AG08396 (cell line): Measurements from ENCODE around the gene FBXL2.
A peak's percentile ranks its signal among the peaks of the same experiment; 100 is the strongest.
"Not testable (repeated sequence)": the region's sequence is repeated elsewhere in the genome, so short reads cannot be mapped to it uniquely, and the experiment has no call there.

ENCODE experiments used
- DNase-seq: peaks from one replicate; pipeline ENCODE4 v3.0.0; 2012; ENCODE audit warnings: low spot score, mixed read lengths

FBXL2 gene

DNA sequence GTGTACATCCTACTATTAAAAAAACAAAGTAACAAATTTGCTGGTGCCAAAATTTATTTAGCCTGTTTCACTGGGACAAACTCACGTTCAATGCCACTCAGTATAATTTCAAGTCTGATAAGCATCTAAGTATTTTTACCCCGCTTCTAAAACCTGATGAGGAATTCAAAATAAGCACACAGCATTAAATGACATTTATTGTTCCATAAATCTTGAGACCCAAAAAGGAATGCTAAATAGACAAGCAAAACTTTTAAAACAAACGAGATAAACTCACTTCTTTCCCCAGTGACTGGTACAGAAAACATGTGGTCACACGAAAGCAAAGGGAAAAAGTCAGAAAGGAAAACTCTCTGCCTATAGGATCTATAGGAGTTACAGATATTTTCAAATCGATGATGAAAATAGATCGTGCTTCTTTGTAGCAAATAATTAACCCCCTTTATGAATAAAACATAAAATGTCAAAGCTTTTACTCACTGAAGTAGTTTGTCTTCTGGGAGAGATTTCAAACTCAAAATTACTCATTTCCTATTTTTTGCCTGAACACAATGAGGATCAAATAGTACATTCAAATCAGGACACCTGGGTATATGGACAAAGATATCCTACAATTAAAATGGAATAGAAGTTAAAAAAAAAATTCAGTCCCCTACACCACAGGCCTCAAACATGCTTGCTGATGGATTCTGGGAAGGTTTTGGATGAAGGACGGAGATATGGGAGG, 111.3 kb downstream of the FBXL2 start:
- DNase-seq: no peak

DNA sequence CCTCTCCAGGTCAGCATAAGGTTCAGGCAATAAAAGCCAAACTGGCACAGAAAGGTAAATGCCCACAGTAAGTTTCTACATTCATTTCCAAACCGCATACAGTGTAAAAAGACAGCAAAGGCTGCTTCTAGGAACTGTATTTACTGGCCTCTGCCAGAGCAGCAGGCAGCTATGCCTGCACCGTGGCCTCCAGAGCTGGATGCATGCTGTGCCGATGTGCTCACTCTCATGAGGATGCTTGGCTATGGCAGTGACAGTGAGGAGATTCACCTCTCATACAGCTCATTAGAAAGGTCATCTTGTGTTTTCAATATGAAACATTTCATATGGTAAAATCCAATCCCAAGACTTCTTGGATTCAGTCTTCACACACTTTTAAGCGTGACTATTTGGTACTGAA, 112.7 kb downstream of the FBXL2 start:
- no peak for DNase-seq

DNA sequence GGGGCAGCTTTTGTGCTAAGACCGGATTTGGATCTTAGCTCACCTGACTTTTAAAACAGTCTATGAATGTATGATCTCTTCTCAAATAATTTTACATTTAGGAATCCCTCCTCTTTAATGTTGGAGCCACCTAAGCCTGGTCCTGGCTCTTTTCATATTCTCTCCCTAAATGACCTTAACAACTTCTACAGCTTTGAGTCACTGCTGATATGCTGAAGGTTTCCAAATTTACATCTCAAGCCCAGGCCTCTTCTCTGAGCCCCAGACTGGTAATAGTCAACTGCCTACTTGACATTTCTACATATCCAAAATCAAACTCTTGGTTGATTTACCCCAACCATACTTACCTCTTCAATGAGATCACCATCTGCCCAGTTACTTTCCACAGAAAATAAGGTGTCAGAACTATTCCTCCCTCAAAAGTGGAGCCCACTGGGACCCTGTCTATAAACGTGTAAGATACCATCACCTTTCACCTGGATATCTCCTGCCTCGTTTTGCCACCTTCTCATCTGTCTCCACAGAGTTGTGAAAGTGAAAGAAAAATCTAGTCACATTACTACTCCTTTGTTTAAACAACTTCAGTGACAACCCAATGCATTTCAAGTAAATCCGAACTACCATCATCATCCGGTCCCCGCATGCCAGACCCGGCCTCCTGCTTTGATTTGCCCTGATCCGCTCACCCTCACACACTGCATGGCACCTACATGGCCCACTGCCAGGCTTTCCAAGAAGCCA, 114.2 kb downstream of the FBXL2 start:
- DNase-seq: no peak

DNA sequence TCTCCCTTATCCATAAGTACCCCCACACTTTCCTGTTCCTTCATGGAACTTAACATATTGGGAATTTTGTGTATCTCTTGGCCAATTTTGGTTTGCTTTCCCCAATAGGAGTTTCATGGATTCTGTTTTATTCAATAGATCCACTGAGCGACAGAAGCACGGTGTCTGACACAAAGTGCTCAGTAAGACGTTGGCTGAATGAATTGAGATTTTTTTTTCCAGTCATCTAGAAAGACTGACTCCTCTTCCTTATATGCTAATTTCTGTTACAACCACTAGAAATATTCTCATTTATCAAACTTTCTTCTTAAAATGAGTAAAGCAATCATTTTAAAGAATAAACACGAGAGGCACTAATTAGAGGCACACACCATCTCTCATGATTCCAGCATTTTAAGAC, 114.9 kb downstream of the FBXL2 start:
- DNase-seq: no peak

DNA sequence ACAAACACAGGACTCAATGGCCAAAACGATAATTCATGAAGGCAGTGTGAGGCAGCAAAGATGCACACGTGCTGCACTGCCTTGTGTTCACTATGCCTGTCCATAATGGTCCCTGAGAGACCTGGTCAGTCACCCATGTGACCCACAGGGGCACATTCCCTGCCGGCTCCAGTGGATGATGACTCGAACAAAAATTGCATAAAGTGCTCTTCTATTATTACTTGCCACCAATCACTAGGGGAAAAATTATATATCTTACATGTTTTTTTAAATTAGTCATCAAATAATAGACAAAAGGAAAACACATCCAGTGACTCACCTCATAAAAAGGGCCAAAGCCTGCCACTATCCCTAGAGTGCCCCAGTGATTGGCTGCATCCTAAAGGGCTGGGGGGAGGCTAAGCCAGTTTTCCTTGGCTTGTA, 115.5 kb downstream of the FBXL2 start:
- peak; percentile 62 for DNase-seq

DNA sequence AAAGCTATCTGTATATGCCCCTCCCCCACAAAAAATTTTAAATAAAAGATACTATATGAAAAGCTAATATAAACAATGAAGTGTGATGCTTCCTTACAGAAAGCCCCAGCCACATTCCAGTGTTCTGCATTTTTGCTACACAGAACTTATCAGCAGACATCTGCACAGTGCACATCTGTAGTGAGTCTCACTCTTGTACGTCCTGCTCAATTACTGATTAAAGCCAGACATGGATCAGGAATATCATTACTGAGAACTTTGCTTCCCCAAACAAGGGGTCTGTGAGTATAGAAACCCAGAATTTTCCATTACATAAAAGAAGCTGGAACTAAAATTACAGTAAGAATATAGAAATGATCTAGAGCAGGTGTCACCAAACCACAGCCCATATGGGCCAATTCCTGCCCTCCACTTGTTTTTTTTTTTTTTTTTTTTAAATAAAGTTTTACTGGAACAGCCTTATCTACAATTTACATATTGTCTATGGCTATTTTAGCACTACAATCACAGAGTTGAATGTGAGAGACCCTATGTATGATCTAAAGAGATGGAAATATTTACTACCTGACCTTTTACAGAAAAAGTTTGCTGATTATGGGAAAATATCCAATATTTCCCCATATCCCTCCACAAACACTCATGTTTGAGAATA, 117.3 kb downstream of the FBXL2 start:
- no peak for DNase-seq

DNA sequence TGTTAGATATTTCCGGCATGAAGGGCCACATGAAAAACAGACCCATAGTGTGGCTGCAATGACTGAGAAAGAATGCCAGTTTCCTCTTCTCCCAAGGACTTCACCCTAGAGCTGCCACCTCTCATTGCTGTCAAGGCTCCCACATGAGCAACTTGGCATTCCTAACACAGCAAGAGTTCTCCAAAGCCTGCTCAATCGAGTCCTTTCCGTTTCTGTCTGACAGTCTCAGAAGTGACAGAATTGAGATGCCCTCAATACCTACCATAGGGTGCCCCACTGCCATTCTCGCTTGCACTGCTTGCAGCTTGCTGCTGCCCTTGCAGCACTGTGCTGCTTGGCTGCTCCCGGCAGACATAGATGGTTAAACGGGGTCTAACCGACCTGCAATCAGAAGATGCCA, 118.7 kb downstream of the FBXL2 start:
- DNase-seq: no peak

DNA sequence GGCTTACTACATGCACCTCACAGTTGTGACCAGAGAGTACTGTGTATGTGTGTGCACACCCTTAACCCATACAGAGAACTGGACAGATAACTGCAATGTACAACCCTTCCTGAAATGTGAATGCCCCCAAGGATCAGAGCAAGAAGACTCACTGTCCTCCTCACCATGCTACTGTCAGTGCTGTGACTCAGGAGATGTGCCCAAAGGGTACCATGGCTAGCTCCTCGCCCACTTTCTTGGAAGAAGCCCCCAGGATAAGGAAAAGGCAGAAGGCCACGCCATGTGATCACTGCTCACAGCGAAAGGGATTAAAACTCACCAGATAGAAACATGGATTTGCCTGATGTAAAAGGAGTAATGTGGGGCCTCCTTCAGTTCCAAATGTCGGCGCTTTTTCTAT, 121.2 kb downstream of the FBXL2 start:
- DNase-seq: no peak

DNA sequence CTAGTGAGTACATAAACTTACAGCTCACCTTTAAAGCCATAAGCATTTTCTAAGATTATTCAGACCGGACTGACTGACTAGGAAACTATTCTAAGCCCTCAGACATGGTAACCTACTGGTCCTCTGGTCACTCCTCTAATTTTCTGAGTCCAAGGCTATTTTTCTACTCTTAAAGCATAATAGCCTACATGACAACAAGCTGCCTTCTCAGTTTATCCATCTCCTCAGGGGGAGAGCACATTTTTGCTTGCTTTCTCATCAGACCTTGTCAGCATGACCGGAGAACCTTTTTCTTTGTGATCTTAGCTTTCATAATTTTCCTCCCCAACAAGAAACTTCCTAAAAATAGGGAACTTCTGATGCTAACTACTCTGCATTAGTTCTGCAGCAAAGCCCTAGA, 124.5 kb downstream of the FBXL2 start:
- no peak for DNase-seq

DNA sequence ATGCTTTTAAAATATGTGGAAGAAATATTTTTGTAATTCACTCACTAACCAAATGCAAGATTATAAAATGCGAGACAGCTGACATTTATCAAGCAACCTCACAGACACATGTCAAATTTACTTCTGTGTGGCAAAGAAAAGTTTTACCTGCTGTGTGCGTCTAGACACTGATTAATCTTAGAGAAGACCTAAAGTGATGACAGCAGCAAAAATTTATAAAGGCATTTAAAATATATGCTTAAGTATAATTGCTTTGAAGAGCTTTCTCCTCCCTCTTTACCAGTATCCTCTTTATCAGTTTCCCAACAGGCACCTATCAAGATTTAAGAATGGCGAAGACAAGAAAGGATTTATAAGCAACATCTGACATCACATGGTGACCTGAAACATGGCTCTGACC, 125.7 kb downstream of the FBXL2 start:
- no peak for DNase-seq

DNA sequence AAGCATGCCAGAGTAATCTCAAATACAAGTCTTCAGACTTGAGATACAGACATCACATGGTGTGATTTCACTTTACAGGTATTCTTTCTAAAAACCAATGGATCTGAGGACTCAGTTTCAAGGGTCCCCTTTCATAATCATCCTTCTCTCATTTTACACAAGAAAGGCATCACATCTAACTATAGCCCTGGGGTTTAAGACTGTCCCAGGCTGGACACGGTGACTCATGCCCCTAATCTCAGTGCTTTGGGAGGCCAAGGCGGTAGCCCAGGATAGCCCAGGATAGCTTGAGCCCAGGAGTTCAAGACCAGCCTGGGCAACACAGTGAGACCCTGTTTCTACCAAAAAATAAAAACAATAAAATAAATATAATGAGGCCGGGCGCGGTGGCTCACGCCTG, 126.5 kb downstream of the FBXL2 start:
- no peak for DNase-seq

DNA sequence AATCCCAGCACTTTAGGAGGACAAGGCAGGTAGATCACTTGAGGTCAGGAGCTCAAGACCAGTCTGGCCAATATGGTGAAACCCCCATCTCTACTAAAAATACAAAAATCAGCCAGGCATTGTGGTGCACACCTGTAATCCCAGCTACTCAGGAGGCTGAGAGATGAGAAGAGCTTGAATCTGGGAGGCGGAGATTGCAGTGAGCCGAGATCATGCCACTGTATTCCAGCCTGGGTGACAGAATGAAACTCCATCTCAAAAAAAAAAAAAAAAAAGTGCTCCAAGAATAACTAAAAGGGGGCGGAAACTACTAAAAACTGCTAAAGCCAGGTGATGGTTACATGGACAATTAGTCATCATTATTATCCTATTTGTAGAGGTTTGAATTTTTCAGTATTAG, 133.6 kb downstream of the FBXL2 start:
- not testable (repeated sequence) for DNase-seq

DNA sequence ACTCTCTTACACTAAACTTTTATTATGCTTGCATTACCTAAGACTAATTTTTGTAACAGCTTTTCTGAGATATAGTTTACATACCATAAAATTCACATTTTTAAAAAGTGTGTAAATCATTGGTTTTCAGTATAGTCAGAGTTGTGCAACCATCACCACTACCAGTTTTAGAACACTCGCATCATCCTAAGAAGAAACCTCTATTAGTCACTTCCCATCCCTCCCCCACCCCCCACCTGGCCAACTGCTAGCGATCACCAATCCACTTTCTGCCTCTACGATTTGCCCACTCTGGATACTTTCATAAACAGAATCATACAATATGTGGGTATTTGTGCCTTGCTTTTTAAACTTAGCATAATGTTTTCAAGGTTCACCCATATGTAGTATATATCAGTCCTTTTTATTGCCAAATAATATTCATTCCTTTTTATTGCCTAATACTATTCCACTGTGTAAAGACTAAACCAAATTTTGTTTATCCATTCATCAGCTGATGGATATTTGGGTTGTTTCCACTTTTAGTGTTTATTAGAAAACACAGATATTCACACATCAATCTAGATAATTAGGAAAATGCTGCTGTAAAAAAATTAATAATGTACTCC, 139.9 kb downstream of the FBXL2 start:
- no peak for DNase-seq

DNA sequence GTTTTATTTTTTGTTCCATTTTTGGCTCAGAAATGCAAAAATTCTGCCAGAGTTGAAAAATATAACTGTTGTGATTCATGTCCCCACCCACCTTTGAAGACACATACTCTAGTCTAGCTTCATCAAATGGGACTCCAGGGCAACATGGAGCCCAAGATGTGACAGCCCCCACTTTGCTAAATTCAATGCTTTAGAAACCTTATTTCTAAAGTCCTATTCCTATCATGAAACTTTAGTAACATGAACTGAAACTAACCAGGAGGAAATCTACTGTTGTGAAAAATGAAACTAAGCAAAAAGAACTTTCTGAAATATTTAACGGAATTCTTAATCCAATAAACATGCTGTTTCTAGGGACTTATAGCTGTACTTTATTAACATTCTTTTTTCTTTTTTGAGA, 142.7 kb downstream of the FBXL2 start:
- DNase-seq: no peak

DNA sequence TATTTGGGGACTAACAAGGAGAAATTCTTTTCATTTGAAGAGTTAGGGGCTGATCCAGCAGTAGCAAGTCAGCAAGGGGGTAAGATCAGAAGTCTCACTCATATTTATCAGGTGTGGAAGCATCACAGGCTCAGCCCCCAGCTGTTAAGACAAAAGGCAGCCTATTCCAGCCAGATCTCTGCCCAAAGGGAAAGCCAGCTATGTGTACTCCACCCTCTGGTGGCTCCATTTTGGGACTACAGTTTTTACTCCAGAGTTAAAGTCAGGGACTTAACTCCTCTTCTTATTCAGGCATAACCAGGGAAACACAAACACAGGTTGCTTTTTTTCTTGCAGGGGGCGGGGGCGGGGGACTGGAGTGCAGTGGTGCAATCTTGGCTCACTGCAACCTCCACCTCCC, 143.7 kb downstream of the FBXL2 start:
- DNase-seq: no peak

DNA sequence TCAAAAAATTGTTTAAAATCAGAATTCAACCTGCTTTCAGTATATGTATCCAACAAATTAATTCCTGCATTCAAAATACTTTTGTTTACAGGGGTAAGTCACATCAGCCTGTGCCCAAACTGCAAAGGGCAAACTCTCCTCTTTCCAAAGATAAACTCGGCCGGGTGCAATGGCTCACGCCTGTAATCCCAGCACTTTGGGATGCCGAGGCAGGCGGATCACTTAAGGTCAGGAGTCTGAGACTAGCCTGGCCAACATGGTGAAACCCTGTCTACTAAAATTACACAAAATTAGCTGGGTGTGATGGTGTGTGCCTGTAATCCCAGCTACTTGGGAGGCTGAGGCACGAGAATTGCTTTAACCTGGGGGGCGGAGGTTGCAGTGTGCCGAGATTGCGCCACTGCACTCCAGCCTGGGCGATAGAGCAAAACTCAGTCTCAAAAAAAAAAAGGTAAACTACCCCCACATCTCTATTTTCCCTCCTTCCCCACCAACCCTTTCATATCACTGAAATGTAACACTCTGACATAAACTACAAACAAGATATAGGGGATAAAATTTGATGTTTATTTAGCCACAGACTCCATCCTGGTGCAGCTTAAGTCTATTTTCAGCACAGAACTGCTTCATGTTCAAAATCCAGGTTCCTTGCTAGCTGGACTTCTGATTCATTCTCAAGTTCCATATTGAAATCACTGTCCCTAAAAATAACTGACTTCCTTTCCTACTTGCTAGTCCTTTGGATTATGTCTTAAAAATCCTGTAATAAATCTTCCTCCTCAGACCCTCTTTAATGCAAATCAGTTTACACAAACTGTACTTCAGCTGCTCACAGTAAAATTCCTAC, 147.6 kb downstream of the FBXL2 start:
- DNase-seq: no peak

DNA sequence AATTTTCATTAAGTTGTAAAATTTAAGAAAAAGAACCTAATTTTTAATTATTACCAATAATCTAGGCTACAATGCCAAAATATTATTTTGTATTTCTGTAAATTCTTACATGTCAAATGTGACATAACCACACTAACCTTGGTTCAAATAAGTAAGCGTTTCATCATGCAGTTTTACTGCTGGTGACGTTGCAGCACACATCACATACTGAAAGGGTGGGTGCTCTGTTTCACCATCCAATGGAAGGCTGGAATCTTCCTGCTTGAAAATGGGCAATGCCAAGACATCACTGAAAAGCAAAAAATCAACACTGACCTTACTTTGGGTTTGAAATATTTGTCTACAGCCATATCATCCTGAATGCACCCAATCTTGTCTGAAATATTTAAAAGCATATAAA, 148.2 kb downstream of the FBXL2 start:
- no peak for DNase-seq

DNA sequence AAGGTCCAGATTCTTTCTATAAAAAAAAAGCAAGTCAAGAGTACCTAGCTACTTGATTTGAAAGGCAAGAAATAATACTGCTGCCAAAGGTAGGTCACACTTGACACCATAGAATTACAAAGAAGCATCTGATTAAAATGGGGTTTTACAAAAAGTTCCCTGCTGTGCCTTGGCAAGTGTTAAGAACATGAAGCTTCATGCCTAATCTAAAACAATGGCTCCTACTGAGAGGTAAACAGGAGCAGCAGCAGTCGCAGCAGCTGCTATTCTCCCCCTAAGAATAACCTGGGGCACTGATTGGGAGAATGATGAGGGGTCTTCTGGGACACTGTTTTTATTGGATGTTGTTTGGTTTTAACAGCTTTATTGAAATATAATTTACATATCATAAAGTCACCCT, 148.8 kb downstream of the FBXL2 start:
- DNase-seq: no peak

DNA sequence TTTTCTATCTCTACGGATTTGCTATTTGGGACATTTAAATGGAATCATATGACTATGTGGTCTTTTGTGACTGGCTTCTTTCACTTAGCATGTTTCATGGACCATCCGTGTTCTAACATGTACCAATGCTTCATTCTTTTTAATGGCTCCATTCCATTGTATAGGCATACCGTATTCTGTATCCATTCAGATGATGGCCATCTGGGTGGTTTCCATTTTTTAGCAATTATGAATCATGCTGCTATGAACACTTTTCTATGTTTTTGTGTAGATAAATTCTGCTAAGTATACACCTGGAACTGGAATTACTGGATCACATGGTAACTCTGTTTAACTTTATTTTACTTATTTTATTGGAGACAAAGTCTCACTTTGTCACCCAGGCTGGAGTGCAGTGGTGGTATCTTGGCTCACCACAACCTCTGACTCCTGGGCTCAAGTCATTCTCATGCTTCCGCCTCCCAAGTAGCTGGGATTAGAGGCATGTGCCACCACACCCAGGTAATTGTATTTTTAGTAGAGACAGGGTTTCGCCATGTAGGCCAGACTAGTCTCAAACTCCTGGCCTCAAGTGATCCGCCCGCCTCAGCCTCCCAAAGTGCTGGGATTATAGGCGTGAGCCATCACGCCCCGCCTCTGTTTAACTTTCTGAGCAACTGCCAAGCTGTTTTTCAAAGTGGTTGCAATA, 149.5 kb downstream of the FBXL2 start:
- DNase-seq: no peak

DNA sequence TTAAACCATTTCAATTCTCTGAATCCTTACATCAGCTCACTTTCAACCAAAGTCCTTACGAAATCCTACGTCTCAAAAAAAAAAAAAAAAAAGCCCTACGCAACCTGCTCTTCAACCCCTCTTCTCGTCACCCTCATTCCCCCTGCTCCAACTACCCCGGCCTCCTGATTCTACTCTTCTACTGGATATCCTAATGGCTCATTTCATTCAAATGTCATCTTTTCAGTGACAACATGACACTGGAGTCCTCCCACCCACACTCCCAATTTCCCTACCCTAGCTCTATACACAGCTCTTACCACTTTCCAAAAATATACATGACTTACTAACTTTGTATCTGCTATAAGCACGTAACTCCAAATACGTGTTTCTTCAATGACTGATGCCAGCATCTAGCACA, 151.5 kb downstream of the FBXL2 start:
- no peak for DNase-seq

DNA sequence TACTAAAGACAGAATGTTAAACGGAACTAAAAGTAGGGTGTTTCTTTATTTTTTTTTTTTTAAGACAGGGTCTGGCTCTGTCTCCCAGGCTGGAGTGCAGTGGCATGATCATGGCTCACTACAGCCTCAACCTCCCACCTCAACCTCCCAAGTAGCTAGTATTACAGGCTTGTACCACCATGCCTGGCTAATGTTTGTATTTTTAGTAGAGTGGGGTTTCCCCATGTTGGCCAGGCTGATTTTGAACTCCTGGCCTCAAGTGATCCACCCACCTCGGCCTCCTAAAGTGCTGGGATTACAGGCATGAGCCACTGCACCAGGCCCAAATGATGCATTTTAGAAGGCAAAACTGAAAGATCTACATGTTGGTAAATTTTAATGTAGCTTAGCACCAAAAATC, 152.1 kb downstream of the FBXL2 start:
- DNase-seq: not testable (repeated sequence)
